GM19193 (cell line): ENCODE measurements around the gene AHDC1.

Source experiments
- POLR2A ChIP-seq: IDR thresholded peaks from 4 replicates; pipeline ENCODE4 v1.6.1; 2011; ENCODE audit not compliant: insufficient read depth, insufficient read length; ENCODE audit errors: extremely low read depth

The AHDC1 gene

DNA sequence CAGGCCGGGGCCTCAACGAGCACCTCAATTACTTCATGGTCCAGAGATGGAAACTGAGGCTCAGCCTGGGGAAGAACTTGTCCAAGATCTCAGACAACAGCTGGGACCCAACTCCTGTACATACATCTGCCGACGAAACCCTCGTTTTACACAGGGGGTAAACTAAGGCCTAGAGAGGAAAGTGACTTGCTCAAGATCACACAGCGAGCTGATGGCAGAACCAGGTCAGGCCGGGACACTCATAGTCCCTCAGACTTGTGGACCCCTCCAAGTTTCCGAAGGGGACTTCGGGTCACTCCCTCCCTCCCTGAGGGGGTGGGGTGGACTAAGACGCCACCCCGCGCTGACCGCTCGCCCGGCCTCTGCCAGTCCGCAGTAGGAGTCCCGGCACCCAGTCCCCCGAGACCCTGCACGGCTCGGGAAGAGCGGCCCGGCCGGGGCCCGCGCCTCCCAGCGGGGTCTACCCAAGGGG lies 114.4 kb downstream of the AHDC1 start:
- TF ChIP-seq POLR2A, result no peak

DNA sequence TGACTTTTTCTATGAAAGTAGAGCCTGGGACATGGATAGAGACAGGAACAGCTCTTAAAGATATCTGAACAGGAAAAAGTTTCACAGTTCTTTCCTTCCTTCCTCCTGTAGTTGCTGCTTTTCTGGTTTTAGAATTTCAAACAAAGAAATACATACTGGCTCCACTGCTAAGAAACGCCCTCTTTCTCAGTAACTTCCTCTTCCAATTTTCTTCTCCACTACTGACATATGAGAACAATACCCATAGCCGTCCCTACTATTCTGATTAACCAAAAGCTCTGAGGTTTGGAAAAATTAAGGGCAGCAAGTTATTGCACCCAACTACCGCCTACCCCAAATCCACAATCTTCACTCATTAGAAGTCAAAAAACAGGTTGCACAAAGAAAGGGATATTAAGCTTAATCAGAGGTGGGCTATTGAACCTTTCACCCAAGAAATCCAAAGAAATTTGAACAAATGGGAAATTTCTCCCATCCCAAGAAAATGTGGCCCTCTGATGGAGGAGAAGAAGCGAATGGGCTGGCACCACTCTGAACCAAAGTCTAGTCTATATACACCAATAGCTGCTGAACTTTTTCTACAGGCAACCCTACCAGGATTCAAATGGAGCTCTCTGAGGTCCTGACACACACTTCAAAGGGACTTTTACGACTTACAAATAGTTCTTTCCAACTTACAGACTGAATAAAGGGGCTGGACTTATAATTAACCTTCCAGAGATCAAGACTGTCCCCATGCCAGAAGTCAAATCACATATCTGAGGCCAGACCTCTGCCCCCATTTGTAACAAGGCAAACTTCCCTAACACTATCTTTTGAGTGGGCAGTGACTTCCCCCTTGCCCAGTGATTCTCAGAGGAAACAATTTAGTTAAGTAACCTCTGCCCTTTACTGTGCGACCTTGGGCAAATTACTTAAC lies 115.7 kb downstream of the AHDC1 start:
- TF ChIP-seq POLR2A, result no peak

- no peak for TF ChIP-seq POLR2A
Measured at GRCh38 chr1:27485363-27485762, 118.6 kb downstream of the AHDC1 start.
